ENCODE data around the gene PDE6H. TPM values are rescaled to one million over a fixed set of nuclear protein-coding genes. Genes with fewer than 3 reads are reported as not detected.

Gene PDE6H
- total RNA-seq, 2 experiments from 2014 or later, result 0.25 TPM; not detected in 1

DNA sequence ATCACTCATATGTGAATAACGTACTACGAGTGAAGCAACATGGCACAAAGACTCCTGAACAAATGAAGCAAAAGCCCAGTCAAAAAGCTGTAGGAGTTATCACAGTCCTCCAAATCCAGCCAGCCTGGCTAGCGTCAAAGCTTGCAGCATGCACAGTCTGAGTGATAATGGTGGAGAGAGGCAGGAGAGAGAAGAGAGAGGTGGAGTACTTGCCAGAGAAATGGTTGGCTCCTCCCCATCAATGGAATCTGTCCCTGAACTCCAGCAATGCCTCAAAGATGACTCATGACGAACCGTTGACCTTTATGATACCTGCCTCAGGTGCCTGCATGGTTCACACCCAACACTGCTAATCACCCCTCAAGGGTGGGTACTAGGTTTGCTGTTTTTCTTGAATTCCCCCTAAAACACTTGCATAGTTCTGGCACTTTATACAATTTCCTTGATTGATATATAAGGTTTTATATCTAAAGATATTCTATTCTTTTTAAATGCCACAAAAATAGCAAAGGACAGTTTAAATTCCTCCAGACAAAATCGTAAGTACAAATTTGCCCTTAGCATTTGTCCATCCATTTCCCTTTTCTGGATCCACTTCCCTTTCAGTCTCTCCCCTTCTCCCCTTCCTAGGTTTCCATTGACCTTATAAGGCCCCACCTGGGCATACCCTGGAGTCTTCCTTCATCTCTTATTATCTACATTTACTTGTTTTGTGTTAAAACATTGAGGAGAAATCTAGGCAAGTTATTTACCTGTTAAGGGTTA lies 21.7 kb upstream of the PDE6H start:
- H3K9me3 Mint-ChIP-seq (ENCODE audit: low read depth), result no peaks in the 10 kb centered on the region
- peak overlapping the region; percentile 73 for H3K4me3 Mint-ChIP-seq
- DNase-seq (peak; percentile 28), ATAC-seq (peak; percentile 9)
- POLR2A ChIA-PET, result interaction anchor here (0.9 to 1.4 kb wide), 3 partner anchors 8 to 181 kb away, joined by 3 to 8 read pairs (median 4); a partner anchor contains a TSS
- intact Hi-C loops (cut with DNase I, micrococcal nuclease), result loop anchor here (1.0 to 5.0 kb wide), 3 partner anchors 41 to 611 kb away; no protein-coding TSS in a partner anchor
- H3K4me1 Mint-ChIP-seq, result peaks cover 83% of the 10 kb centered on the region
- no peaks in the 10 kb centered on the region for H3K27me3 Mint-ChIP-seq
- CTCF ChIA-PET, result interaction anchor here (0.6 to 1.1 kb wide), 3 partner anchors 15 to 45 kb away, joined by 3 to 6 read pairs (median 4); no protein-coding TSS in a partner anchor
- peaks cover 69% of the 10 kb centered on the region for H3K36me3 Mint-ChIP-seq (ENCODE audit: low read depth)
- peak overlapping the region; percentile 96 for H3K27ac Mint-ChIP-seq

DNA sequence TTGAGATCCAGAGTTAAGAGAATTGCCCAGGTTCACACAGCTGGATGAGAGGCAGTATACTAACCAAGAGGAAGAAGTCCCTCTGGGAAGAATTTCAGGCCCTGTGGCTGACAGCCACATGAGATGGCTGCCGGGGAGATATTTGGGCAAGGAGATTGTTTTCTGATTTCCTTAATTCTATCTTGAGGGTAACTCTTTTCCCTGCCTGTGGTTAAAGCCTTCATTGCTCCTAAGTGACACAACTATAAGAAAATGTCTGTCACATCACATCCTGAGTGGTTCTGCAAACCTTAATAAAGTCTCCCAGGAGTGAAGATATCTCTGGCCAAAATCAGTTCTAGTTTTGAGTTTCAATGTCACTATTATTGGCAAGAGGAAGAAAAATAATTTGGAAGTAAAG lies 21.0 kb upstream of the PDE6H start:
- CTCF ChIA-PET, result interaction anchor here (0.6 to 2.3 kb wide), 3 partner anchors 9 to 41 kb away, joined by 3 to 6 read pairs (median 3); partner anchors contain the start of gene ARHGDIB
- no peaks in the 10 kb centered on the region for H3K9me3 Mint-ChIP-seq (ENCODE audit: low read depth)

DNA sequence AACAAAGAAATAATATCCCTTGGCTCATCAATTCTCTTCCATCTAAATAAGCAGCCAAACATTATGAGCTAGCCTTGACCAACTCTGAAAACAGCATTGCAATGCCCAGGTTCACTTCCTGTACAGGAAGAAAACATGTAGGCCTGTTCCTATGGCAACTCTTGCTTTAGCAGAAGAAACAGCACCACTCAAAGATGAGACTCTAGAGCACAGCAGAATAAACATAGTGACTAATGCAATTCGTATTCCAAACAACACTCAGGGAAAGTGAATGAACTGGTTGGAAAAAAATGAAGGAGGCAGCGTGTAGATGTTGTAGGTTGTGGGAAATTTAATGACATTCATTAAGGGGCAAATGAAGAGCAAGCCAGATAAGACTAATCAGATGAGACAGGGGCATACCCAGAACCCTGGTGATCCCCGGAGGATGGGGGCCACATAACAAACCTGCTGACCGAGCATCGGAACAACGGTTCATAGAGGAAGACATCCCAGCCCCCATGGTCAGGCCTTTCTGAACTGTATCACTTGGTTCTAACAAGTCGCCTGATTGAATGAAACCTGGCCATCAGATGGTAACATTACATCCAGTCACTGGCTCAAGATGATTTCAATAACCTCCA lies 20.4 kb upstream of the PDE6H start:
- Mint-ChIP-seq H3K36me3 (ENCODE audit: low read depth) (peaks cover 58% of the 10 kb centered on the region), H3K4me1 (peaks cover 83% of the 10 kb centered on the region), H3K9me3 (ENCODE audit: low read depth) (no peaks in the 10 kb centered on the region), H3K27ac (peak overlapping the region; percentile 96), H3K27me3 (no peaks in the 10 kb centered on the region), H3K4me3 (peak overlapping the region; percentile 73)
- intact Hi-C loops (cut with DNase I, micrococcal nuclease), result loop anchor here (1.0 to 5.0 kb wide), 8 partner anchors 9 to 610 kb away; partner anchors contain the start of genes ARHGDIB (in 1 of the 2), C12orf60 (in 1 of the 2) and WBP11 (in 1 of the 2)
- CTCF ChIA-PET, result interaction anchor here (0.6 to 2.3 kb wide), 4 partner anchors 9 to 41 kb away, joined by 3 to 6 read pairs (median 4); partner anchors contain the start of gene ARHGDIB
- POLR2A ChIA-PET, result interaction anchor here (0.7 kb wide), 1 partner anchor 183 kb away, joined by 4 read pairs; no protein-coding TSS in a partner anchor
- ATAC-seq (peak; percentile 47), DNase-seq (peak; percentile 58)

More for the DNA sequence above, 21.0 kb upstream of the PDE6H start:
- Mint-ChIP-seq H3K4me3 (peak overlapping the region; percentile 73), H3K4me1 (peaks cover 83% of the 10 kb centered on the region), H3K27me3 (no peaks in the 10 kb centered on the region), H3K36me3 (ENCODE audit: low read depth) (peaks cover 63% of the 10 kb centered on the region), H3K27ac (peak overlapping the region; percentile 96)
- intact Hi-C loops (cut with DNase I, micrococcal nuclease), result loop anchor here (1.0 to 5.0 kb wide), 8 partner anchors 9 to 610 kb away; partner anchors contain the start of genes ARHGDIB (in 1 of the 2), C12orf60 (in 1 of the 2) and WBP11 (in 1 of the 2)
- ATAC-seq (no peak), DNase-seq (no peak)
- POLR2A ChIA-PET, result interaction anchor here (0.7 kb wide), 1 partner anchor 182 kb away, joined by 4 read pairs; no protein-coding TSS in a partner anchor

DNA sequence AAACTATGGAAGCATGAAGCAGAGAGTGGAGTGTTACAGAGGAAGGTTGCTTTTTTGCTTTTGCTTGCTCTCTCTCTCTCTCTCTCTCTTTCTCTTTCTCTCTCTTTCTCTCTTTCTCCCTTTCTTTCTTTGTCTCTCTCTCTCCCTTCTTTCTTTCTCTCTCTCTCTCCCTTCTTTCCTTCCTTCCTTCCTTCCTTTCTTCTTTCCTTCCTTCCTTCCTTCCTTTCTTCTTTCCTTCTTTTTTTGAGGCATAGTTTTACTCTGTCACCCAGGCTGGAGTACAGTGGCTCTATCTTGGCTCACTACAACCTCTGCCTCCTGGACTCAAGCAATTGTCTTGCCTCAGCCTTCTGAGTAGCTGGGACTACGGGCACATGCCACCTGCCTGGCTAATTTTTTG lies 19.1 kb upstream of the PDE6H start:
- ATAC-seq (no peak), DNase-seq (no peak)
- Mint-ChIP-seq H3K27me3 (no peaks in the 10 kb centered on the region), H3K36me3 (ENCODE audit: low read depth) (peaks cover 60% of the 10 kb centered on the region), H3K4me1 (peaks cover 79% of the 10 kb centered on the region), H3K4me3 (peak overlapping the region; percentile 96), H3K27ac (peak overlapping the region; percentile 96), H3K9me3 (ENCODE audit: low read depth) (no peaks in the 10 kb centered on the region)
- POLR2A ChIA-PET, result no interaction called here
- CTCF ChIA-PET, result interaction anchor here (1.0 to 2.3 kb wide), 2 partner anchors 22 to 27 kb away, joined by 4 to 6 read pairs; no protein-coding TSS in a partner anchor
- intact Hi-C loops (cut with DNase I, micrococcal nuclease), result loop anchor here (2.0 to 5.0 kb wide), 6 partner anchors 41 to 609 kb away; partner anchors contain the start of genes C12orf60 (in 1 of the 2) and WBP11 (in 1 of the 2)

DNA sequence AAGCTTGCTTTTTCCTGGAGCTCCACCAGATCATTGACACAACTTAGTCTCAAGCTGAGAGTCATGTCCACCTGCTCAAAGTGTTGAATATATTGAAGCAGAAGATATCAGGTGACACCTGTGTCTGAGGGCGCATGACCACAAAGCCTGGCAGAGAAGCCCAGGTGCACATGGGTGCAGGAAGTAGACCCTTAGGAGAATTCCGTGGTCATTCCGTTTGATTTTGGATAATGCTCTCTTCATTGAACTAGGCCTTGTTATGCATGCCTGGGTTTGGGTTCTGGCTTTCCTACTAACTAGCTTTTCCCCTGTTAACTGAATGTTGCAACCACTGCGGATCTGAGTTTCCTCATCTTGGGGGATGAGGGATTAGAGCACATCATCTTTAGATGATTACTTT lies 18.6 kb upstream of the PDE6H start:
- peak overlapping the region; percentile 96 for H3K4me3 Mint-ChIP-seq
- no peaks in the 10 kb centered on the region for H3K9me3 Mint-ChIP-seq (ENCODE audit: low read depth)
- no peaks in the 10 kb centered on the region for H3K27me3 Mint-ChIP-seq
- POLR2A ChIA-PET, result no interaction called here
- peaks cover 60% of the 10 kb centered on the region for H3K36me3 Mint-ChIP-seq (ENCODE audit: low read depth)
- CTCF ChIA-PET, result interaction anchor here (2.3 kb wide), 1 partner anchor 23 kb away, joined by 6 read pairs; no protein-coding TSS in a partner anchor
- no peak for ATAC-seq
- intact Hi-C loops (cut with DNase I, micrococcal nuclease), result loop anchor here in 1 of 2 experiments (5.0 kb wide), 2 partner anchors 562 to 608 kb away; no protein-coding TSS in a partner anchor
- peak overlapping the region; percentile 96 for H3K27ac Mint-ChIP-seq
- H3K4me1 Mint-ChIP-seq, result peaks cover 75% of the 10 kb centered on the region
- DNase-seq, result peak; percentile 35

DNA sequence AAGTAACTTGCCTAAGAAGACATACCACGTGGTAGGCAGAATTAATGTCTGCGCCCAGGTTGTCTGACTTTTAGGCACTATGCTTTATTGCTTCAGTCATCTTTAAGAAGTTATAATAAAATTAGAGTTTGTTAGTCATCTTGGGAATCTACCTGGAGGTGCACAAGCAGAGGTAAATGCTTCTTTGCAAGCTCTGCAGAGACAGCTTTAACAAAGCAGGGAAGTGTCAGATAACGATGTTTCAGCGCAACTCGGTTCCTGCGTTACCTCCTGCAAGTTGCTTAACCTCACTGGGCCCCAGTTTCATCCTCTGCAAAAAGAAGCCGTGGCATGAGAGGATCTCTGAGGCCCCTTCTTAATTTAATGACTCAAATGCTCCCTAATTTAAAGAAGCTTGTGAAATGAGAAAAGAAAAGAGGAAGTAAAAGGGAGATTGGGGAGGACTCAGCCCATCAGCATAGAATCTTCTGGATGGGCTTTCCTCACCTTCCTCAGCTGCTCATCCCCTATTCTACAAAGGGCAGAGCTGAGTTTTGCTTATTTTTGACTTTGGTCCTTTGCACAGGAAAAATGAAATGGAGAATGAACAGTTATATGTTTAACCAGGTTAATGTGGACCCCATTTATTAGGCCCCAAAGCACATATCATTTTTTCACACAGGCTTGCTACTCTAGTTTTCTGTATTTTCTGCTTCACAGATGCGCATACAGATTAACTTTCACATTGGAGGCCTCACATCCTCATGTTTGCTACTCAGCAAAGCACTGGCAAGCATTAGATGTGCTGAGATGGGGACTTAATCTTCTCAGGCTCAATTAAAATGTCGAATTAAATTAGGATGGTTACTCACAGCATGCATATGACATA lies 16.6 kb upstream of the PDE6H start:
- intact Hi-C loops (cut with DNase I, micrococcal nuclease), result loop anchor here (1.0 kb wide), 2 partner anchors 8 to 46 kb away; no protein-coding TSS in a partner anchor
- POLR2A ChIA-PET, result interaction anchor here (0.6 to 1.4 kb wide), 3 partner anchors 12 to 186 kb away, joined by 4 to 6 read pairs (median 4); a partner anchor contains a TSS
- Mint-ChIP-seq H3K27me3 (no peaks in the 10 kb centered on the region), H3K36me3 (ENCODE audit: low read depth) (peaks cover 56% of the 10 kb centered on the region), H3K4me3 (peak overlapping the region; percentile 96), H3K9me3 (ENCODE audit: low read depth) (no peaks in the 10 kb centered on the region), H3K4me1 (peaks cover 61% of the 10 kb centered on the region), H3K27ac (peak overlapping the region; percentile 99)
- DNase-seq (peak; percentile 68), ATAC-seq (peak; percentile 31)
- CTCF ChIA-PET, result interaction anchor here (0.8 to 4.9 kb wide), 4 partner anchors 10 to 39 kb away, joined by 3 to 27 read pairs (median 3); no protein-coding TSS in a partner anchor

DNA sequence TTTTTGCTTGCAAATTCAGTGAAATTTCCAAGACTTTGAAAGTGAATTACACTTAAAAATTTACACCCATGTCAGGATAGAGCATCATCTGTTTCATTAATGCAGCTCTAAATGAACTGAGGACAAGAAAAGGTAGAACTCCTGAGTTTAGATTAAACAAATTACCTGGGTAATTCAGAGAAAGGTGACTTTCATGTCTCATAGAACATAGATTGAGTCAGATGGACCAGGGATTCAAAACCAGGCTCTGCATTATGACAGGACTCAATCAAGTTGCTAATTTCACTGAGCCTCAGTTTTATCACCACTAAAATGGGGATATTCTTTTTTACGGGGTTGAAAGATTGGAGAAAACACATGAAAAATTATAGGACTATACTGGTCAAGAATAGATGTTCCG lies 15.9 kb upstream of the PDE6H start:
- H3K4me1 Mint-ChIP-seq, result peaks cover 54% of the 10 kb centered on the region
- H3K27ac Mint-ChIP-seq, result peak overlapping the region; percentile 99
- no peak for ATAC-seq
- intact Hi-C loops (cut with DNase I, micrococcal nuclease), result loop anchor here (1.0 kb wide), 2 partner anchors 9 to 47 kb away; no protein-coding TSS in a partner anchor
- H3K4me3 Mint-ChIP-seq, result peak overlapping the region; percentile 96
- CTCF ChIA-PET, result interaction anchor here (0.7 to 4.9 kb wide), 4 partner anchors 10 to 39 kb away, joined by 3 to 27 read pairs (median 3); no protein-coding TSS in a partner anchor
- no peak for DNase-seq
- H3K36me3 Mint-ChIP-seq (ENCODE audit: low read depth), result peaks cover 51% of the 10 kb centered on the region
- no peaks in the 10 kb centered on the region for H3K9me3 Mint-ChIP-seq (ENCODE audit: low read depth)
- no peaks in the 10 kb centered on the region for H3K27me3 Mint-ChIP-seq
- POLR2A ChIA-PET, result interaction anchor here (0.6 to 1.4 kb wide), 4 partner anchors 11 to 561 kb away, joined by 3 to 6 read pairs (median 4); a partner anchor contains a TSS

DNA sequence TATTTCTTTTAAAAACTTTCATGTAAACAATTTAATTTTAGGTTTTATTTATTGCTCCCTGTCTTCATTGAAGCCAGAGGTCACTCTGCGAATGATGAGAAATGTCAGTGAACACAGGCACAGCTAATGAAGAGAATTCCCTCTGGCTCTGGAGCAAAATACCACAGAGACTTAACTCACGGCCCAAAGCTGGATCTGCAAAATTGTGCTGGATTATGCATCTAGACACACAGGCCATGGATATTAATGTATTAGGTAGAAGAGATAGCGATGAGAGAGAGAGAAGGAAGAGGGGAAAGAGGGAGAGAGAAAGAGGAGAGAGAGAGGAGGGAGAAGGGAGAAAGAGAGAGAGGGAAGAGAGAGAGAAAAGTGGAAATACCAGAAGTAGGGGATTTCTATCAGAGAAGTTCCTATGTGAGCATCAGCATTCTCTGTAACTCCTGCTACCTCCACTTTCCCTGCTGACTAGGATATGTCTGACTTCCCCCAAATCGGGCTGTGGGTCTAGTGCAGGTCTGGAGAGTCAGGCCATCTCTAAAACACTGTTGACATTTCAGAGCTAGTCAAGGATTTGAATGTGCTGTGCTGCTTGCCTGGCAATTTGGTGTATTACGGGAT lies 15.2 kb upstream of the PDE6H start:
- intact Hi-C loops (cut with DNase I, micrococcal nuclease), result no loop called here
- peak overlapping the region; percentile 99 for H3K27ac Mint-ChIP-seq
- H3K4me3 Mint-ChIP-seq, result peak overlapping the region; percentile 96
- no peaks in the 10 kb centered on the region for H3K9me3 Mint-ChIP-seq (ENCODE audit: low read depth)
- DNase-seq, result no peak
- ATAC-seq, result no peak
- H3K4me1 Mint-ChIP-seq, result peaks cover 47% of the 10 kb centered on the region
- no peaks in the 10 kb centered on the region for H3K27me3 Mint-ChIP-seq
- ChIA-PET POLR2A (interaction anchor here (0.6 kb wide), 1 partner anchor 562 kb away, joined by 3 read pairs; no protein-coding TSS in a partner anchor), CTCF (interaction anchor here (0.7 to 4.9 kb wide), 4 partner anchors 9 to 431 kb away, joined by 3 to 27 read pairs (median 3); no protein-coding TSS in a partner anchor)
- H3K36me3 Mint-ChIP-seq (ENCODE audit: low read depth), result peaks cover 45% of the 10 kb centered on the region

DNA sequence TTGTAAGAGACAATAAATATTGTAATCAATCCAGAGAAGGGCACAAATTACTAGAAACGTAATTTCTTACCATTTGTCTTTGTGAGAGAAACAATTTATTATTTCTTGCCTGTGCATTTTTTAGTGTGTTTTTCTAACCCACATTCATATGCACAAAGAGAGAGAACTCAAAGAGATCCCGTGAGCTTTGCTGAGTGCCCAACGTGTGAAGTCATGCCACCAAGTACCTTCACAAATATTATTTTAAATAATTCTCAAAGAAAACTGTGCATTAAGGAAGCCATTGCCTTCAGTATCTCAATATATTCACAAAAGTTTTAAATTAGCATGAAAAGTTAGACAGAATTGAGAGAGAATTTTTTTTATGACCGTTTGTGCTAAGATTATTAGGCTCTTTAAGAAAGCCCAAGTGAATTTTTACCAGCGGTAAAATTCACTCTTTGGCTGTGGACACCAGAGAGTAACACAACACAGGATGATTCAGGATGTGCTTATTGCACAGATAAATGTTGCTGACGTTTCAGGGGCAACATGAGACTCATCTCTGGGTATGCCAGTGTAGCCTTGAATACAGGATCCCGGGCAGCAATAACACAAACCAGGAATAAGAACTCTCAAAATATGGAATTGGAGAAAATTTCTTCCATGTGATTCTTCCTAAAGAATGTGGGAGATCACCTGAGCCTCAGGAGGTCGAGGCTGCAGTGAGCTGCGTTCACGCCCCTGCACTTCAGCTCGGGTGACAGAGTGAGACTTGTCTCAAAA lies 14.3 kb upstream of the PDE6H start:
- Mint-ChIP-seq H3K27me3 (no peaks in the 10 kb centered on the region), H3K4me3 (peak overlapping the region; percentile 96), H3K36me3 (ENCODE audit: low read depth) (peaks cover 43% of the 10 kb centered on the region), H3K4me1 (peaks cover 46% of the 10 kb centered on the region), H3K27ac (peak overlapping the region; percentile 99), H3K9me3 (ENCODE audit: low read depth) (no peaks in the 10 kb centered on the region)
- ChIA-PET CTCF (interaction anchor here (0.8 to 4.9 kb wide), 8 partner anchors 8 to 114 kb away, joined by 3 to 27 read pairs (median 3); partner anchors contain the start of gene PDE6H), POLR2A (interaction anchor here (0.7 to 1.6 kb wide), 2 partner anchors 8 to 10 kb away, joined by 3 to 4 read pairs; no protein-coding TSS in a partner anchor)
- intact Hi-C loops (cut with DNase I, micrococcal nuclease), result loop anchor here in 1 of 2 experiments (1.0 kb wide), 1 partner anchor 19 kb away; no protein-coding TSS in a partner anchor
- no peak for DNase-seq
- ATAC-seq, result peak; percentile 13
